Measurements from ENCODE around the gene NPC1. TPM values are rescaled to one million over a fixed set of nuclear protein-coding genes. Genes with fewer than 3 reads are reported as not detected.

Gene NPC1
- total and polyA plus RNA-seq, 2 of the 8 experiments (the other 6 are each of a cell fraction or from before 2014, with no cell fraction given), result 34.1 to 39.5 TPM

- TF ChIP-seq CHD7 (IDR thresholded peaks at IDR 0.05; ENCODE audit: insufficient replicate concordance, low read length) (no peak), E2F6 (IDR thresholded peaks at IDR 0.05) (no peak), TAF1 (IDR thresholded peaks at IDR 0.05; ENCODE audit: low read depth, low read length) (no peak), YY1 (IDR thresholded peaks at IDR 0.05; ENCODE audit: low read depth, low read length) (no peak)
Measured at GRCh38 chr18:23605941-23606340, 19.6 kb upstream of the NPC1 start (continued).

All from H1 (cell line).